HG02642 (cell line): ENCODE results near the gene ITPRID1.
"Not testable (repeated sequence)": the region's sequence is repeated elsewhere in the genome, so short reads cannot be mapped to it uniquely, and the experiment has no call there.

Experiments used
- ATAC-seq: cut with Tn5 transposase; IDR thresholded peaks from one replicate; pipeline ENCODE4 v1.9.1; 2021; ENCODE audit warnings: mild to moderate bottlenecking; ENCODE audit not compliant: unreplicated experiment, poor library complexity

ITPRID1 gene

DNA sequence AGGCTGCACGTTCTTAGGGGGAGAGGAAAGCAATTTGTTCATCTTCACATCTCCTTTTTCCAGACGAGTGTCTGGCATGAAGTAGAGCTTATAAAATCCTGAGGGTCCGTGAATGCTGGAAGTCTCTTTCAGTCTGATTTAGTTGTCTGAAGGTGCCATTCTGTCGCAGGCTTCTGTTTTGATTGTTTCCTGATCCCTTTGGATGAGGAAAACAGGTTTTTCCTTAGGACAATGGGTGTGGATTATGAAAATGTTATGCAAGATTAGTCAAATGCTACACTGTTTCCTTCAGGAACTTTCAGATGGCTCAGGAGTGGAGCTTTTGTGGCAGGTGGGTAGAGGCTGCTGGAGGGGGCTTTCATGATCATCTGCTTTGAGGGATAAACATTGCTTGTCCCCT is at the start of gene ITPRID1:
Gene ITPRID1, plus strand, starts transcription at position 301 of the 400 bp plus-strand sequence. CDS start 38,935 bp downstream, outside the sequence.
- ATAC-seq: no peak

DNA sequence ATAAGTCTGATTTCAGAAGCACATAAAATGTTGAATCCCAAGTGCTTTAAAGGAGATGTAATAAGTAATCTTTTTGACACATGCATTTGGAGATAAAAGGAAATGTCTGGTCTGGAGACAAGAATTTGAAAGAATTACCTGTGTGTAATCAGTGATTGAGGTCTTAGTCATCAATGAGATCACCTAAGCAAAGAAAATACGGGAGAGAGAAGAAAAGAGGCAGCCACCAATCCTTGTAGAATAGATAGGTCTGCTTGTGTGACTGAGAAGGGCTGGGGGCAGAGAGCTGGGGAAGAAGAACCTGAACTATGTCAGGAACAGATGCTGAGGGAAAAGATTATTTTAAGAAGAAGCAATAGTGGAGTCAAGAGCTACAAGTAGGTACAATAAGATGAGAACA is 49.3 kb upstream of the ITPRID1 start:
- ATAC-seq: no peak

DNA sequence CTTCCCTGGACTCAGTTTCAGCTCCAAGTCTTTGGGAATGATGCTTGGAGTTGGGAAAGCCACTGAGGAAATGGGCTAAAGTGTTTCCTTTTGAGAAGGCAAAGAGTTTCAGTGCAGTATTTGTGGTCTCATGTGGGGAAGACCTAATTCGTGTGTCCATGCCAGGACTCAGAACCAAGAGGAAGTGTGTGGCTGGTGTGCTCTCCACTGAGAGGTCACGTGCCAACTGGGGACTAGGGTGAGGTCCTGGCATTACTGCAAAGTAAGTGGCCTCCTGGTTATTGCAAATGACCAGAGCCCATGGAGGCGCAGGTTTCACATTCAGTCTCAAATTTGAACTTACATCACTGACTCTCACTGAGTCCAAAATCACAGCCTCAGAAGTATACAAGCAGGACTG is 48.6 kb upstream of the ITPRID1 start:
- ATAC-seq: no peak

DNA sequence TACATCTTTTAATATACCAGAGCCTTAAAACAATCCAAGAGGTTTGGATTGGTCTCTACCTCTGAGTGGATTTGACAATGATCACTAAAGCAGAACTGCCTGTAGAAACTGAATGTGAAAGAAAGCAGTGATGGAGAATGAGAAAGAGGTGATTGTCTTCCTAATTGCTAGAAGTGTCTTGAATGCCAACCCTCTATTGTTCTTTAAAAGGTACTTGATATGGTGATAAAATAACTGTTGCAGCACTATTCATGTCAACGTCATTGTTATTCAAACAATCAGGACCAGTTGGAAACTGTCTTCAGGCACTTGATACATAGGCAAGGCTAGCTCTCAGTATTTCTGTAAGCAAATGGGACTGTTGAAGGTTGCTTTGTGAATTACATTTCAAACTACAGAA is 47.9 kb upstream of the ITPRID1 start:
- ATAC-seq: no peak

DNA sequence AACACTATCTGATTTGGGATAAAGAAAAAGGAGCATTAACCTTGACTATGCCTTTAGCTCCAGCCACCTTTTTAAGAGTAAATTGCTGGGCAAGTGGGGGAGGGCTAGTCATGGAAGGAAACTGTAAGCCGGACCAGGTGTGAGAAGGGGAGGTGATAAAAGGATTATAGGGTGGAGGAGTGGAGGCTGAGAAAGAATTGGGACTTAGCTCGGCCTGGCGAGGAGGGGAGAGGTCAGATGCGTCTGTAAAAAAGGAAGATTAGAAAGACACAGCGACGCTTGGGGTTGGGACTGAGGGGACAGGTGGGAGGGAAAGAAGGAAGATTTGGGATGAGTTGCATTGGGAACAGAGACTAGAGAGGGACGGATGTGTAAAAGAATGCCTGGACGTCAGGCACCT is 43.0 kb upstream of the ITPRID1 start:
- not testable (repeated sequence) for ATAC-seq

DNA sequence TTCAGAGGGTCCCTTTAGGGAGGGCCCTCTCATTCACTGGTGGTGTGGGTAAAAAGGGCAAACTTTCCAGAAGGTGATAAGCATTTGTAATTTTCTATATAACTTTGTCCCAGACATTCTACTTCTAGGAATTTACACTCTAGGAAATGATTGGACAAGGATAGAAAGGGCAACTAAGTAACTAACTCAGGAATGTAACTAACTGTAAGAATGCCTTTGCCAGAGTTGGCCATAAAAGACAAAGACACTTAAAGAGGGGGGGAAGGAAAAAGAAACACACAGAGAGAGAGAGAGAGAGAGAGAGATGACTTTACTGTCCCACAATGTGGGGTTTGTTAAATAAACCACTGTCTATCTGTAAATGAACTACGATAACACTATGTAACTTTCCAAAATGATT is 38.5 kb upstream of the ITPRID1 start:
- no peak for ATAC-seq

DNA sequence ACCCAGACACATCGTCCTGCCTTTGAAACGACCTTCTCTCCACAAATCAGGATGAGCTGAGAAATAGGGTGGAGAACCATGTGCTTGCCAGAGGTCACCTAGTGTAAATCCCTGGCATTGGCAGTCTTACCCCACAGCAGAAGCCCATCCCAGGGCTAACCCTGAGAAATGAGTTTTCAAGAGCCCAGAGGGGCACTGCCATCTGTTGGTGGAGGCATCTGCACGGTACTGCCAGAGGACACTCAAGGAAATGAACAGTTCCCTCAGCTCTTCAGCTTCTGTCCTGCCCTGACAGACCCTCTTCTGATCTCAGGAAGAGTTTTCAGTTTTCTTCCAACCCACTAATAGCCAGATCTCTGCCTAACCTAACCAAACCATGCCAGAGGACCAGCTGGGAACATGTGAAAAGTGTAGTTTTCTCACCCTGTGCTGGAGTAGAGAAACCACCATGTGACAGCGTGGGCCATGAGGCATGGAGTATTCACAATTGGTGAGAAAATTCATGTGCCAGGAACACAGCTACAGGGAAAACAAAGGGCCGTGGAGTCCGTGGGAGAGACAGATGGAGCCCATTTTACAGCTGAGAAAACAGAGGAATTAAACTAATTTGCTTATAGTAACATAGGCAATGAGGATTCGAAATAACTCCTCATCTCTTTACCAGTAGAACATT is 37.7 kb upstream of the ITPRID1 start:
- ATAC-seq: no peak

DNA sequence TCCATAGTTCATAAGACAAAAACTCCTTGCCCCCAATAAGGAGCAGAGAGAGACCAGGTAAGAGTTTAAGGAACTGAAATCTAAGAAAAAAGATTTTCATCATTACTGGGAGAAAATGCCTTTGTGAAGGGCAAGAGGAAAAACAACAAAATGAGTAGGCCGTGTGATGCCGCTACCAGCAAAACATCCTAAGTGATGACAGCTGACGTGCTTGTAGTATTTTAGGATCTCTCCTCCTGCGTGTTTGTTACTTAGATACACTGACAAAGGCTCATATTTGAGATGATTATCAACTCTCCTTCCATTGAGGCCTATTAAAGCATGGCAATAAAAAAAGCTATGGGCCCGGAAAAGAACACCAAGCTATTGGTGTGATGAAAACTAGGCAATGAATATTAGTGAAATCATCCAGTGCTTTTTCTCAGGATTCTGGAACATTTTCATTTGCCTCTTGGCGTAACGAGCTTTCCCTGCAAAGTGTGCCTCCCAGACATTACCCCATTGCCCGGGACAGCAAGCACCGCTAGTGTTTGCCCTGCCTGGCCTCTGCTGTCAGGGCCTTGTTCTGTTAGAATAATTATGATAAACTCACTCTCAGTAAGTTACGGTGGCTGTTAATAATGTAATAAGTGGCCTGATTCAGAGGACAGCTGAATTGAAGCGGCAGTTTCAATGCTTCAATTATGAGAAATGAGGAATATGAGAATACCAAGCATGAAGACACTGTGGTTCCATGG is 36.8 kb upstream of the ITPRID1 start:
- ATAC-seq: no peak

DNA sequence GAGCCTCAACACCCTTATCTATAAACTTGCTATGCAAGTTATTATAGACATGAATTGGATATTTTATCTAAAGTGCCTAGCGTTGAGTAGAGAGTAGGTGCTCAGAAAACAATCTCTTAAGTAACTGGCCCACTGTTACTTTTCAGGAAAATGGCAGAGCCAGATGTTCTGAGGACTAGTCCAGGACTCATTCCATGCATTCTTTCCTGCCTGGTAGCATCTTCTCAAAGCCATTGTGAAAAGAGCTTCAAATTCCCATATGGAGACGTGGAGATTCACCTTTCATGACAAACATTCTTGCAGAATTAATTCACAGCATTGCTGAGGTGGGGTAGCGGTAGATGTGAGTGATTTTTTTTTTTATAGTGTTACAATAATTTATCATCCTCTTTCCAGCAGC is 35.9 kb upstream of the ITPRID1 start:
- no peak for ATAC-seq

DNA sequence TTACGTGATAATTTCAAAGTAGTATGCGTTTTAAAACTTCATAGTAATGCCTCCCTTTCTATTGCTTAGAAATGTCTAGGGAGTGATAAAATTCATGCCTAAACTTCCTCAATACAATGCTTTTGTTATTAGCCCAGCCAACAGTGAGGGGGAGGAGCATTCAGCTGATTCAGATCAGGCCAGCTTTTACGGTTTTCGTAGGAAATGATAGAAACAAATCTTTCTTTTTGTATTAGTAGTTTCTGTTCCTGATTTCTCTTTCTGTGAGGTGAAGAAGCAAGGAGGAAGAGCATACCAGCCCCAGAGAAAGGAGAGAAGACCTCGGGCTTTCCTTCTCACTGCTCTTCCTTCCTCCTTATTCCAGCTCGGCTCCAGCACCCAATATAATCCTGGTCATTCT is 35.2 kb upstream of the ITPRID1 start:
- ATAC-seq: peak; percentile 82

DNA sequence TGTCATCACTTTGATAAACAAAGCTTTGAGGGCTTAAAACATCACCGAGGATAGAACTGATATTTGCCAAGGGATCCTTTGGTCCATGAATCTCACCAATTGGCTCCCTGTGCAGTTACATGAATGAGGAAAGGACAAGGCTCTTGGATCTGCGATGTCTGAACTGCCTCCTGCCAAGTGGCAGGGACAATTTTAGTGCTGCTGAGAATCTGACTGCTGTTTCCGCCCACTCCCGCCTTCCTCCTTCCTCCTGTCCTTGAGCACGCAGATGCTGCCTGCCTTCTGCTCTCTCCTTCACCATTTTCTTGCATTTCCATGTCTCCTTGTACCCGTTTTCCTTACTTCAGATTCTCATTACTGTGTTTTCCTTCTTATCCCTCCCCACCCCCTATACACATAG is 26.8 kb upstream of the ITPRID1 start:
- no peak for ATAC-seq

DNA sequence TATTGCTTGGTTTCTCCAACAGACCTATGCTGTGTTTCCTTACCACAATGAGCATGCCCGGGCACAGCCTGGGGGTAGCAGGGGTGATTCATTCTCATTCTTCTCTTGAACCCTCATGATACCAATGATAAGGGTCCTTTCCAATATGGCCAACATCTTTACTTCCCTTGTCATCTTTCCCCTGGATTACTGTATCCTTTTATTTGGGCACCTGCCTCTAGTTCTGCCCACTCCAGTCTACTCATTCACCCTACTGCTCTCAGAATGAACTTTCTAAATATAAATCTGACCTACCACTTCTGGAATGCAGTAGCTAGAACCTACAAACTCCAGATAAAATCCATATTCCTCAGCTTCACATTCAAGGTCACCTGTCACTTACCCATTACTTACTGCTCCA is 26.4 kb upstream of the ITPRID1 start:
- ATAC-seq: no peak

DNA sequence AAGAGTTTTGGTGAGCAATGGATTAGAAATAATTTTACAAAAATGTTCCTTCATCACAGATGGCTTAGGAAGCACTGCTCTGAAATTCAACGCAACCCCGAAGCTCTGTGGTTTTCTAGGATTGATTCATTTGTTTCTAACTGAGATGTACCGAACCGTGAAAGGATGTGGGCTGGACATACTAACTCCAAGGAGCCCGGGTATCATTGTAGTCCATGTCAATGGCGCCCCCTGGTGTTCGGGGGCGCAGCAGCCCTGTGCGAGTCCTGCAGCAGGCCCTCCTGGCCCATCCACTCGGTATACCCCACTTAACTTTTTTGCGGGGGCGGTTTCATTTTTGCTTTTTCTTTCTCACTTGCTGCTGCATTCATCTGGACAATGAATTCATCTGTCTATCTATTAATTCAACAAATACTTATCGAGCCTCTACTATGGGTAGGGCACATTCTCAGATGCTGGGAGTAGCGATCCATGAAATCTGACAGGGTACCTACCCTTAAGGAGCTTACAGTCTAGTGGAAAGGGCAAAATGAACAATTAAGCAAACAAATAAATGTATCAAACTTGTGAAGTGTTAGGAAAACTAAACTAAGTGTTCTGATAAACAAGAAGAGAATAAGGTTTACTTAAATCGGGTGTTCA is 25.2 kb upstream of the ITPRID1 start:
- peak; percentile 99 for ATAC-seq

DNA sequence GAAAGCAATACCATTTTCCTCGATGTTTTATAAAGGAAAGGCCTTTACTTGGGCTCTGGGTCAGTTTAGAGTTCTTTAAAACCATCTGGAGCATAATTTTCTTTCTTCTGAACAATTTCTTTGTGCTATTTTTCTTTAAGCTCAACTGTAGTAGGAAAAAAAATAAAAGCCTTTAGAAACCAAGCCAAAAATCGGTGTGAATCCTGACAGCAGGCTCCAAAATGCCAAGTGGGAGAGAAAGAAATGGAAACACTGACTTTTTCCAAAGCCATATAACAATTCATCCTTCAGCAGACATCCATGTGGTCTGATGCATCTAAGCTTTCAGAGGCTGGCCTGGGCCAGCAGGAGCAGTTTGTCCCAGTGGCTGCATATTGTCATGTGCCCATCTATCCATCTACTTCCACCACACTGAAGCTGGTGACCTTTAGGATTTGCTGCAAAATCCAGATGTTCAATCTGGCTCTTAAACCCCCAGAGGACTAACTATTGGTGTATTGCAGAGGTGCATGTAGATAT is 23.0 kb upstream of the ITPRID1 start:
- ATAC-seq: no peak

DNA sequence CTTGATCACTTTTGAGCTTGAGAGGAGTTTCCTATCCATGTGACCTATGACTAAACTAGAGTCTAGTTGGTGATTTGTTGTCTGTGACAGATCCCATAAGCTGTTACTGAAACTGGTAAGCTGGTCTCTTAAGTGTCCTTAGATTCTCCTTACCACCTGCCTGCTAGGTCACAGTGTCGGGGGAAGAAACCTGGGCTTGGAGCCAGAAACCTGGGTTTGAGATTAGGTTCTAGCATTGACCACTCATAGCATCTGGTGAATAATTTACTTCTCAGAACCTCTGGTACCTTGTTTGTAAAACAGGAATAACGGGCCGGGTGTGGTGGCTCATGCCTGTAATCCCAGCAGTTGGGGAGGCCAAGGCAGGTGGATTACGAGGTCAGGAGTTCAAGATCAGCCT is 21.8 kb upstream of the ITPRID1 start:
- no peak for ATAC-seq

DNA sequence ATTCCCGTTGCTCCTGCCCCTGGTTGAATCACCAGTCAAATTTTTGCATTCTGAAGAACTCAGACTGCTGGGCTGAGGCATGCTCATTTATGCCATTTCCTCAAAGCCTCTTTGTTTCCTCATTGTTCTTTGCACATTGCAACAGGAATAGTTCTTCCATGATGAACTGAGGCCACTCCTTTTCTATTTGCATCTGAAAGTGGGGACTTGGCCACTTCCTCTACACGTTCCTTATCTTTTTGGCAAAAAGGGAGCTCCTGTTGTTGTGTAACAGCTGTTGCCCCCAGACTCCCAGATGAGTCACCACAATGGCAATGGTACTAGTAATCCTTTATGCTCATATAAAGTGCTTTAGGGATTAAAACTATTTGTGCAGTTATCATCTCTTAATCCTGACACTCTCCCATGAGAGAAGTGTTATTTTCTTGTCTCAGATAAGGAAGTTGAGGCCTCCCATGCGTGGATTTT is 20.1 kb upstream of the ITPRID1 start:
- no peak for ATAC-seq

DNA sequence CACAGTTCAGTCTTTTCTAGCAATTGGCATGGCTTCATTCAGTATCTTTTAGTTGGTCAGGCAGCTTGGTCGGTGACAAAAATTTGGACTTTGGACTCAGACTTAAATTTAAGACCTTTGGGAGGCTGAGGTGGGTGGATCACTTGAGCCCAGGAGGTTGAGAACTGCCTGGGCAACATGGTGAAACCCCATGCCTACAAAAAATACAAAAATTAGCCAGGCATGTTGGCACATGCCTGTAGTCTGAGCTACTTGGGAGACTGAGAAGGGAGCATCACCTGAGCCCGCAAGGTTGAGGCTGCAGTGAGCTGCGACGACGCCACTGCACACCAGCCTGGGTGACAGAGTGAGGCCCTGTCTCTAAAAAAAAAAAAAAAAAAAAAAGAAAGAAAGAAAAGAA is 19.5 kb upstream of the ITPRID1 start:
- no peak for ATAC-seq

DNA sequence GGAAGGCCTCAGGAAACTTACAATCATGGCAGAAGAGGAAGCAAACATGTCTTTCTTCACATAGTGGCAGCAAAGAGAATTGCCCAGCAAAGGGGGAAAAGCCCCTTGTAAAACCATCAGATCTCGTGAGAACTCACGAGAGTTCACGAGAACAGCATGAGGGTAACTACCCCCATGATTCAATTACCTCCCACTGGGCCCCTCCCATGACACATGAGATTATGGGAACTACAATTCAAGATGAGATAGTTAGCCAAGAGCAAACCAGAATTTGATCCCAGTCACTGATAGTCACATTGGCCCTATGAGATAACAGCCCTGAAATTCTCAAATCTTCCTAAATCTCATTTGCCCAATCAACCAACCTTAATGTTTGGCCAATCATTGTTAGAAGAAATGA is 18.2 kb upstream of the ITPRID1 start:
- ATAC-seq: no peak

DNA sequence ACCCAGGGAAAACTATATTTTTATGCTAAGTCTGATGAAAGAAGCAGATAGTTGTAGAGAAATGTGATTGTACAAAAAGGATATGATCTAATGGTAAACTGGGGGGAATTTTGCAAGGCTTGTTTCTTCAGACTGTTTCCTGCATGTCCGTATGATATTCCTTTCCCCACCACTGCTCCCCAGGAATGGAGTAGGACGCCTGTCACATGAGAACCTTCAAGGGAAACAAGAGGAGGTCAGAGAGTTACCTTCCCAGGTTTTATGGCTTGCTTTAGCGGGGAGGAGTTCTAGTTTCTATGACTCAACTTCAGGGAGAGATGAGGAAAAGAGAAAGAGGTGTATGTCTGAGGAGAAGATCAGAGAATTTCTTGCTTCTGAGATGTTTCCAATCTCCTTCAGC is 16.4 kb upstream of the ITPRID1 start:
- no peak for ATAC-seq

DNA sequence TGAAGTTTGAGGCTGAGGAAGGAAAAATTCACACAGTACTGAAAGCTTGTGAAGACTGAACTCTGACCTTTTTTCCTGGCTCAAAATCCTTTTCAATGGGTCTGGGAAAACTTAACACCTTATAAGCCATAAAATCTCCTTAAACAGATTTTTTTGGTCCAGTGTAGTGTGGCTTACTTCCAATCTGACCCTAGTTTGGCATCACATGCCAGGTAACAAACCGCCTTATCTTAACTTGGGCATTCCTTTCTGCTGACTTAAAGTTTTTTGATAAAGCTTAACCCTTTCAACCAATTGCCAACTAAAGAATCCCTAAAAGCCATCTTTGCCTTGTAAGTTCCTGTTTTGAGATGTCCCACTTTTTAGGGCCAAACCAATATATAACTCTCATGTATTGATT is 13.2 kb upstream of the ITPRID1 start:
- ATAC-seq: no peak

DNA sequence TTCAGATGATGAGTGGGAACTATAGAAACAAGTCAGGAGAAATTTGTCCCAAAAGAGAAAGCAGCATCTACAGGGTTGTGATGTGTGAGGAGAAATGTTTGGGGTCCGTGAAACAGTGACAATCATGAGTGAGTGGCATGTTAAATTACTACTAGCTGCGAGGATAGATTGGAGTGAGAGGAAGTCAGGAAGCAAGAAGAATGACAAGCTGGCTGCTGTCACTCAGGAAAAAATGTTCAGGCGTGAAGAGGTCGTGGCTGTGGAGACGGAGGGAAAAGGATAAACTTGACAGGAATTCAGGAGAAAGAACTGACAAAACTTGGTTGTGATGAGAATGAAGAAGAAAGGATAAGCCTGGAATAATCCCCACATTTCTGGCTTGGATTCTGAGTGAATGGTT is 5.1 kb upstream of the ITPRID1 start:
- no peak for ATAC-seq
